GM18498 (cell line): ENCODE results near the gene CTSD.
"Not testable (repeated sequence)": the region's sequence is repeated elsewhere in the genome, so short reads cannot be mapped to it uniquely, and the experiment has no call there.

Source experiments
- ATAC-seq: cut with Tn5 transposase; IDR thresholded peaks from one replicate; pipeline ENCODE4 v1.9.1; 2021; ENCODE audit warnings: mild to moderate bottlenecking, moderate library complexity; ENCODE audit not compliant: unreplicated experiment

The CTSD gene

GRCh38 chr11:1763796-1764661 lies at the start of gene CTSD:
TSS of gene CTSD (minus strand) at chr11:1763927. CDS start at chr11:1763859, 68 bp downstream.
- peak; percentile 82 for ATAC-seq

- not testable (repeated sequence) for ATAC-seq
Measured at GRCh38 chr11:1813356-1813755, 49.6 kb upstream of the CTSD start.

GRCh38 chr11:1812801-1813200 lies 49.1 kb upstream of the CTSD start:
- ATAC-seq = no peak

- ATAC-seq = no peak
Measured at GRCh38 chr11:1812274-1812673, 48.5 kb upstream of the CTSD start.

GRCh38 chr11:1810761-1811160 lies 47.0 kb upstream of the CTSD start:
- no peak for ATAC-seq

- no peak for ATAC-seq
Measured at GRCh38 chr11:1807264-1807995, 43.7 kb upstream of the CTSD start.

- ATAC-seq = no peak
Measured at GRCh38 chr11:1805525-1805924, 41.8 kb upstream of the CTSD start.

GRCh38 chr11:1803835-1804519 lies 40.2 kb upstream of the CTSD start:
- ATAC-seq = not testable (repeated sequence)

GRCh38 chr11:1803246-1803645 lies 39.5 kb upstream of the CTSD start:
- no peak for ATAC-seq

GRCh38 chr11:1797391-1798125 lies 33.8 kb upstream of the CTSD start:
- ATAC-seq = no peak

GRCh38 chr11:1796413-1797011 lies 32.8 kb upstream of the CTSD start:
- no peak for ATAC-seq

GRCh38 chr11:1793081-1793480 lies 29.4 kb upstream of the CTSD start:
- ATAC-seq = no peak

GRCh38 chr11:1792461-1792860 lies 28.7 kb upstream of the CTSD start:
- no peak for ATAC-seq

- no peak for ATAC-seq
Measured at GRCh38 chr11:1791912-1792311, 28.2 kb upstream of the CTSD start.

GRCh38 chr11:1786466-1786865 lies 22.7 kb upstream of the CTSD start:
- ATAC-seq = no peak

GRCh38 chr11:1785749-1786413 lies 22.2 kb upstream of the CTSD start:
- no peak for ATAC-seq

GRCh38 chr11:1784761-1785650 lies 21.3 kb upstream of the CTSD start:
- ATAC-seq = no peak

- no peak for ATAC-seq
Measured at GRCh38 chr11:1783725-1784529, 20.2 kb upstream of the CTSD start.
